WTC11 (cell line): ENCODE measurements around the gene CD302.

ENCODE experiments used
- CTCF ChIP-seq: fragments of 200-600 bp; IDR thresholded peaks from 2 replicates; pipeline ENCODE4 v1.8.0; 2022; ENCODE audit warnings: antibody characterized with exemption
- ELF4 ChIP-seq: sonication (generic); formaldehyde crosslinking; IDR thresholded peaks from 2 replicates; pipeline ENCODE4 v1.8.1; 2022; ENCODE audit warnings: low read depth, mild to moderate bottlenecking, moderate library complexity, missing genetic modification reagents
- ETV6 ChIP-seq: sonication (generic); formaldehyde crosslinking; IDR thresholded peaks from 2 replicates; pipeline ENCODE4 v1.8.1; 2022; ENCODE audit warnings: mild to moderate bottlenecking, missing genetic modification reagents
- FOXP1 ChIP-seq: sonication (generic); formaldehyde crosslinking; IDR thresholded peaks from 2 replicates; pipeline ENCODE4 v1.8.0; 2022; ENCODE audit warnings: missing genetic modification reagents, mild to moderate bottlenecking, moderate library complexity, borderline replicate concordance
- MAX ChIP-seq: sonication (generic); formaldehyde crosslinking; IDR thresholded peaks from 2 replicates; pipeline ENCODE4 v1.8.0; 2022; ENCODE audit warnings: mild to moderate bottlenecking, missing genetic modification reagents
- NFYB ChIP-seq: sonication (generic); formaldehyde crosslinking; conservative IDR thresholded peaks from 2 replicates; pipeline ENCODE4 v1.8.0; 2022; ENCODE audit warnings: low read depth, missing genetic modification reagents
- OVOL2 ChIP-seq: fragments of 250-450 bp; sonication (Bioruptor Pico); IDR thresholded peaks from 2 replicates; pipeline ENCODE4 v1.9.0; 2021; ENCODE audit warnings: mild to moderate bottlenecking, borderline replicate concordance
- PRRX2 ChIP-seq: fragments of 250-450 bp; sonication (Bioruptor Pico); IDR thresholded peaks from 2 replicates; pipeline ENCODE4 v1.8.0; 2021; ENCODE audit warnings: mild to moderate bottlenecking
- RORB ChIP-seq: fragments of 250-450 bp; sonication (Bioruptor Pico); IDR thresholded peaks from 2 replicates; pipeline ENCODE4 v1.9.0; 2021; ENCODE audit warnings: mild to moderate bottlenecking
- TEAD1 ChIP-seq: sonication (generic); formaldehyde crosslinking; IDR thresholded peaks from 2 replicates; pipeline ENCODE4 v1.8.0; 2022; ENCODE audit warnings: mild to moderate bottlenecking, missing genetic modification reagents
- TEAD4 ChIP-seq: sonication (generic); formaldehyde crosslinking; IDR thresholded peaks from 2 replicates; pipeline ENCODE4 v1.8.0; 2022; ENCODE audit warnings: mild to moderate bottlenecking, missing genetic modification reagents
- ZBTB21 ChIP-seq: sonication (generic); formaldehyde crosslinking; IDR thresholded peaks from 2 replicates; pipeline ENCODE4 v1.8.1; 2023; ENCODE audit warnings: mild to moderate bottlenecking, missing genetic modification reagents, borderline replicate concordance
- ZNF232 ChIP-seq: sonication (generic); formaldehyde crosslinking; IDR thresholded peaks from 2 replicates; pipeline ENCODE4 v1.8.0; 2022; ENCODE audit warnings: mild to moderate bottlenecking, missing genetic modification reagents

- TF ChIP-seq ETV6 (CRISPR knock-in tag) (no peak), ELF4 (CRISPR knock-in tag) (no peak), TEAD1 (CRISPR knock-in tag) (no peak), ZBTB21 (CRISPR knock-in tag) (no peak), RORB (no peak), ZNF232 (CRISPR knock-in tag) (no peak), CTCF (no peak), OVOL2 (no peak), NFYB (CRISPR knock-in tag) (no peak), FOXP1 (CRISPR knock-in tag) (no peak), PRRX2 (CRISPR knock-in tag) (no peak), MAX (CRISPR knock-in tag) (no peak), TEAD4 (CRISPR knock-in tag) (no peak)
These were observed 47.1 kb downstream of the CD302 start for GRCh38 chr2:159750873-159751272.
